Measurements from ENCODE around the gene GLMP.

DNA sequence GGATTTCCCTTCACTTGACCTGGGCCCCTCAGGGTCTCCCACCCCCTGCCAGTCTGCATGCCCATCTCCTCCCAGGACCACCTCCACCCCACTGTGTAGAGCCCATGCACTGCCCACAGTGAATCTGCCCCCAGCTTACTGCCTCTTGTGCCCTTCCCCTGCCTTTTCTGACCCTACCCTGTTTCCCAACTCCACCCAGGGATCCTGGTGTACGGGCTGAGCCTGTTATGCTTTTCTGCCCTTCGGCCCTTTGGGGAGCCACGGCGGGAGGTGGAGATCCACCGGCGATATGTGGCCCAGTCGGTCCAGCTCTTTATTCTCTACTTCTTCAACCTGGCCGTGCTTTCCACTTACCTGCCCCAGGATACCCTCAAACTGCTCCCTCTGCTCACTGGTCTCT lies 9.4 kb downstream of the GLMP start:
- TF ChIP-seq POLR2A (IDR thresholded peaks at IDR 0.05; ENCODE audit: low read depth, low read length) (no peak), TAF1 (IDR thresholded peaks at IDR 0.05; ENCODE audit: borderline replicate concordance, low read depth, low read length) (no peak), POLR2AphosphoS5 (IDR thresholded peaks at IDR 0.05; ENCODE audit: low read depth, low read length) (no peak)
